Measurements from ENCODE around the gene SLC8B1. TPM values are rescaled to one million over a fixed set of nuclear protein-coding genes. Genes with fewer than 3 reads are reported as not detected.

SLC8B1 gene
- total RNA-seq, 1 donor from 2014 or later: 19.1 TPM

- TF ChIP-seq, protein P1, sequence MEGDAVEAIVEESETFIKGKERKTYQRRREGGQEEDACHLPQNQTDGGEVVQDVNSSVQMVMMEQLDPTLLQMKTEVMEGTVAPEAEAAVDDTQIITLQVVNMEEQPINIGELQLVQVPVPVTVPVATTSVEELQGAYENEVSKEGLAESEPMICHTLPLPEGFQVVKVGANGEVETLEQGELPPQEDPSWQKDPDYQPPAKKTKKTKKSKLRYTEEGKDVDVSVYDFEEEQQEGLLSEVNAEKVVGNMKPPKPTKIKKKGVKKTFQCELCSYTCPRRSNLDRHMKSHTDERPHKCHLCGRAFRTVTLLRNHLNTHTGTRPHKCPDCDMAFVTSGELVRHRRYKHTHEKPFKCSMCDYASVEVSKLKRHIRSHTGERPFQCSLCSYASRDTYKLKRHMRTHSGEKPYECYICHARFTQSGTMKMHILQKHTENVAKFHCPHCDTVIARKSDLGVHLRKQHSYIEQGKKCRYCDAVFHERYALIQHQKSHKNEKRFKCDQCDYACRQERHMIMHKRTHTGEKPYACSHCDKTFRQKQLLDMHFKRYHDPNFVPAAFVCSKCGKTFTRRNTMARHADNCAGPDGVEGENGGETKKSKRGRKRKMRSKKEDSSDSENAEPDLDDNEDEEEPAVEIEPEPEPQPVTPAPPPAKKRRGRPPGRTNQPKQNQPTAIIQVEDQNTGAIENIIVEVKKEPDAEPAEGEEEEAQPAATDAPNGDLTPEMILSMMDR (IDR thresholded peaks at IDR 0.05; ENCODE audit: unreplicated experiment): no peak
- no peak overlapping the region for H3K4me3 Mint-ChIP-seq
- peaks cover 34% of the 10 kb centered on the region for H3K36me3 Mint-ChIP-seq
Observed at GRCh38 chr12:113318900-113319628, 15.8 kb downstream of the SLC8B1 start.

DNA sequence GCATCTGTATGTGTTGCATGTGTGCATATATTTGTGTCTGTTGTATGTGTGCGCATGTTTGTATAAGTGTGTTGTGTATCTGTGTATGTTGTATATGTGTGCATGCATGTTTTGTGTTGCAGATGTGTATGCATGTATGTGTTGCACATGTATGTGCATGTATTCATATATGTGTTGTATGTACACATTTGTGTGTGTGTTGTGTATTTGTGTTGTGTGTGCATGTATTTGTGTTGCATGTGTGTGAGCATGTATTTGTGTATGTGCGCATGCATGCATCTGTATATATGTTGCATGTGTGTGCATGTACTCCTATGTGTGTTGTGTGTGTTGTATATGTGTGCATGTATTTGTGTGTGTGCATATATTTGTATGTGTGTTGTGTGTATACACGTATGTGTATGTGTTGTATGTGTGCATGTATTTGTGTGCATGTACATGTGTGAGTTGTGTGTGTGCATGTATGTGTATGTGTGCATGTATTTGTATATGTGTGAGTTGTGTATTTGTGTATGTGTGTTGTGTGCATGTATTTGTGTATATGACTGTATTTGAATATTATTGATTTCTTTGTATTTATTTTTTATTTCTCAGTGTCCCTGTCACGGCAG is 16.8 kb downstream of the SLC8B1 start:
- H3K9me3 Mint-ChIP-seq: peaks cover 5% of the 10 kb centered on the region
- TF ChIP-seq, protein P1 (IDR thresholded peaks at IDR 0.05; ENCODE audit: unreplicated experiment): no peak
- no peaks in the 10 kb centered on the region for H3K27me3 Mint-ChIP-seq (ENCODE audit: low read depth)
- no peak overlapping the region for H3K27ac Mint-ChIP-seq
- H3K4me3 Mint-ChIP-seq: no peak overlapping the region
- peaks cover 3% of the 10 kb centered on the region for H3K4me1 Mint-ChIP-seq
- DNase-seq (ENCODE audit: low spot score in 2 of 2, unreplicated experiment in 2 of 2): no peak
- peaks cover 36% of the 10 kb centered on the region for H3K36me3 Mint-ChIP-seq

More at GRCh38 chr12:113318900-113319628, 15.8 kb downstream of the SLC8B1 start:
- DNase-seq (ENCODE audit: low spot score in 2 of 2, unreplicated experiment in 2 of 2): no peak
- peaks cover 2% of the 10 kb centered on the region for H3K4me1 Mint-ChIP-seq
- H3K27me3 Mint-ChIP-seq (ENCODE audit: low read depth): no peaks in the 10 kb centered on the region
- peaks cover 5% of the 10 kb centered on the region for H3K9me3 Mint-ChIP-seq
- H3K27ac Mint-ChIP-seq: no peak overlapping the region

GRCh38 chr12:113317122-113317521 is 17.8 kb downstream of the SLC8B1 start:
- DNase-seq (ENCODE audit: low spot score in 2 of 2, unreplicated experiment in 2 of 2): no peak
- Mint-ChIP-seq H3K4me3 (no peak overlapping the region), H3K9me3 (peaks cover 2% of the 10 kb centered on the region), H3K27me3 (ENCODE audit: low read depth) (no peaks in the 10 kb centered on the region), H3K27ac (no peak overlapping the region), H3K4me1 (peaks cover 3% of the 10 kb centered on the region), H3K36me3 (peaks cover 30% of the 10 kb centered on the region)
- TF ChIP-seq, protein P1 (IDR thresholded peaks at IDR 0.05; ENCODE audit: unreplicated experiment): no peak

DNA sequence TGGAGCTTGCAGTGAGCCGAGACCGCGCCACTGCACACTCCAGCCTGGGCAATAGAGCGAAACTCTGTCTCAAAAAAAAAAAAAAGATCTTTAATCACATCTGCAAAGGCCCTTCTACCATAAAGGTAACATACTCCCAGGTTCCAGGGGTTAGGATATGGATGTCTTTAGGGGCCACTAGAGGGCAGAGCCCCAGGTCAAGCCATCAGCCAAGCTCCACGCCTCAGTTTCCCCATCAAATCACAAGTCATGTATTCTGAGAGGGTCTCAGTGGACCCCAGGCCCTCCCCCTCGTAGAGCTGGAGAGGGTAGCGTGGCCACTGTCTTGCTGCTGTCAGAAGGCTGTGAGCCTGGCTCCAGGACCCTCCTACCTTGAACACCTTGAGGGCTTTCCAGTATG is 18.8 kb downstream of the SLC8B1 start:
- Mint-ChIP-seq H3K4me3 (no peak overlapping the region), H3K36me3 (peaks cover 27% of the 10 kb centered on the region), H3K9me3 (no peaks in the 10 kb centered on the region), H3K27ac (no peak overlapping the region), H3K4me1 (peaks cover 3% of the 10 kb centered on the region), H3K27me3 (ENCODE audit: low read depth) (no peaks in the 10 kb centered on the region)
- TF ChIP-seq, protein P1 (IDR thresholded peaks at IDR 0.05; ENCODE audit: unreplicated experiment): no peak
- DNase-seq (ENCODE audit: low spot score in 2 of 2, unreplicated experiment in 2 of 2): no peak

GRCh38 chr12:113315358-113315757 is 19.6 kb downstream of the SLC8B1 start:
- TF ChIP-seq, protein P1 (IDR thresholded peaks at IDR 0.05; ENCODE audit: unreplicated experiment): no peak
- peaks cover 27% of the 10 kb centered on the region for H3K36me3 Mint-ChIP-seq
- DNase-seq (ENCODE audit: low spot score in 2 of 2, unreplicated experiment in 2 of 2): no peak
- H3K27ac Mint-ChIP-seq: no peak overlapping the region
- peaks cover 3% of the 10 kb centered on the region for H3K4me1 Mint-ChIP-seq
- no peak overlapping the region for H3K4me3 Mint-ChIP-seq
- H3K9me3 Mint-ChIP-seq: peaks cover 4% of the 10 kb centered on the region
- H3K27me3 Mint-ChIP-seq (ENCODE audit: low read depth): no peaks in the 10 kb centered on the region

Data from mesothelial cell of epicardium (in vitro differentiated cells).